ENCODE results near the gene D2HGDH. TPM values are rescaled to one million over a fixed set of nuclear protein-coding genes. Genes with fewer than 3 reads are reported as not detected.

D2HGDH gene
- total and polyA plus RNA-seq, 2 of the 13 experiments (the other 11 are each of a cell fraction or from before 2014, with no cell fraction given), result 19.2 to 20.3 TPM

GRCh38 chr2:241686324-241686649, 48.1 kb upstream of the D2HGDH start (continued):
- TF ChIP-seq, protein P1, sequence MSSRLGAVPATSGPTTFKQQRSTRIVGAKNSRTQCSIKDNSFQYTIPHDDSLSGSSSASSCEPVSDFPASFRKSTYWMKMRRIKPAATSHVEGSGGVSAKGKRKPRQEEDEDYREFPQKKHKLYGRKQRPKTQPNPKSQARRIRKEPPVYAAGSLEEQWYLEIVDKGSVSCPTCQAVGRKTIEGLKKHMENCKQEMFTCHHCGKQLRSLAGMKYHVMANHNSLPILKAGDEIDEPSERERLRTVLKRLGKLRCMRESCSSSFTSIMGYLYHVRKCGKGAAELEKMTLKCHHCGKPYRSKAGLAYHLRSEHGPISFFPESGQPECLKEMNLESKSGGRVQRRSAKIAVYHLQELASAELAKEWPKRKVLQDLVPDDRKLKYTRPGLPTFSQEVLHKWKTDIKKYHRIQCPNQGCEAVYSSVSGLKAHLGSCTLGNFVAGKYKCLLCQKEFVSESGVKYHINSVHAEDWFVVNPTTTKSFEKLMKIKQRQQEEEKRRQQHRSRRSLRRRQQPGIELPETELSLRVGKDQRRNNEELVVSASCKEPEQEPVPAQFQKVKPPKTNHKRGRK (CRISPR knock-in tag; IDR thresholded peaks at IDR 0.05), result no peak
- TF ChIP-seq GATAD1 (CRISPR knock-in tag; IDR thresholded peaks at IDR 0.05) (no peak), ZNF468 (CRISPR knock-in tag; IDR thresholded peaks at IDR 0.05) (0 out of 2 replicates have a peak, but pooled peaks have one; percentile 14), CBFB (CRISPR knock-in tag; IDR thresholded peaks at IDR 0.05) (0 out of 2 replicates have a peak, but pooled peaks have one; percentile 16), ATRX (CRISPR knock-in tag; IDR thresholded peaks at IDR 0.05; ENCODE audit: borderline replicate concordance) (no peak), ZC3H4 (CRISPR knock-in tag; IDR thresholded peaks at IDR 0.05; ENCODE audit: borderline replicate concordance) (peak; percentile 45; the same call in 1 of the 2 replicates), ZNF547 (CRISPR knock-in tag; IDR thresholded peaks at IDR 0.05) (no peak), NR2F1 (CRISPR knock-in tag; IDR thresholded peaks at IDR 0.05) (no peak), SNAI1 (CRISPR knock-in tag; IDR thresholded peaks at IDR 0.05; ENCODE audit: borderline replicate concordance) (peak; percentile 68; the same call in 1 of the 2 replicates), THYN1 (CRISPR knock-in tag; IDR thresholded peaks at IDR 0.05; ENCODE audit: borderline replicate concordance, low read depth) (peak; percentile 87; the same call in 1 of the 2 replicates), ZFP1 (CRISPR knock-in tag; IDR thresholded peaks at IDR 0.05) (no peak), ZNF777 (CRISPR knock-in tag; IDR thresholded peaks at IDR 0.05) (no peak), RAD21 (CRISPR knock-in tag; IDR thresholded peaks at IDR 0.05) (0 out of 2 replicates have a peak, but pooled peaks have one; percentile 20), ZNF317 (CRISPR knock-in tag; IDR thresholded peaks at IDR 0.05) (peak; percentile 84), MYC (CRISPR knock-in tag; IDR thresholded peaks at IDR 0.05; ENCODE audit: borderline replicate concordance) (no peak), NR2F6 (IDR thresholded peaks at IDR 0.05) (no peak), NR2F6 (CRISPR knock-in tag; IDR thresholded peaks at IDR 0.05) (no peak), ZNF451 (CRISPR knock-in tag; IDR thresholded peaks at IDR 0.05) (0 out of 2 replicates have a peak, but pooled peaks have one; percentile 1), EED (CRISPR knock-in tag; IDR thresholded peaks at IDR 0.05) (0 out of 2 replicates have a peak, but pooled peaks have one; percentile 25), ZNF670 (CRISPR knock-in tag; IDR thresholded peaks at IDR 0.05; ENCODE audit: borderline replicate concordance) (no peak)
- TF ChIP-seq, protein P2, sequence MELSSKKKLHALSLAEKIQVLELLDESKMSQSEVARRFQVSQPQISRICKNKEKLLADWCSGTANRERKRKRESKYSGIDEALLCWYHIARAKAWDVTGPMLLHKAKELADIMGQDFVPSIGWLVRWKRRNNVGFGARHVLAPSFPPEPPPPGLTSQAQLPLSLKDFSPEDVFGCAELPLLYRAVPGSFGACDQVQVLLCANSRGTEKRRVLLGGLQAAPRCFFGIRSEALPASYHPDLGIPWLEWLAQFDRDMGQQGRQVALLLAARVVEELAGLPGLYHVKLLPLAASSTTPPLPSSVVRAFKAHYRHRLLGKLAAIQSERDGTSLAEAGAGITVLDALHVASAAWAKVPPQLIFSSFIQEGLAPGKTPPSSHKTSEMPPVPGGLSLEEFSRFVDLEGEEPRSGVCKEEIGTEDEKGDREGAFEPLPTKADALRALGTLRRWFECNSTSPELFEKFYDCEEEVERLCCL (CRISPR knock-in tag; IDR thresholded peaks at IDR 0.05; ENCODE audit: borderline replicate concordance), result no peak
- TF ChIP-seq, protein P3, sequence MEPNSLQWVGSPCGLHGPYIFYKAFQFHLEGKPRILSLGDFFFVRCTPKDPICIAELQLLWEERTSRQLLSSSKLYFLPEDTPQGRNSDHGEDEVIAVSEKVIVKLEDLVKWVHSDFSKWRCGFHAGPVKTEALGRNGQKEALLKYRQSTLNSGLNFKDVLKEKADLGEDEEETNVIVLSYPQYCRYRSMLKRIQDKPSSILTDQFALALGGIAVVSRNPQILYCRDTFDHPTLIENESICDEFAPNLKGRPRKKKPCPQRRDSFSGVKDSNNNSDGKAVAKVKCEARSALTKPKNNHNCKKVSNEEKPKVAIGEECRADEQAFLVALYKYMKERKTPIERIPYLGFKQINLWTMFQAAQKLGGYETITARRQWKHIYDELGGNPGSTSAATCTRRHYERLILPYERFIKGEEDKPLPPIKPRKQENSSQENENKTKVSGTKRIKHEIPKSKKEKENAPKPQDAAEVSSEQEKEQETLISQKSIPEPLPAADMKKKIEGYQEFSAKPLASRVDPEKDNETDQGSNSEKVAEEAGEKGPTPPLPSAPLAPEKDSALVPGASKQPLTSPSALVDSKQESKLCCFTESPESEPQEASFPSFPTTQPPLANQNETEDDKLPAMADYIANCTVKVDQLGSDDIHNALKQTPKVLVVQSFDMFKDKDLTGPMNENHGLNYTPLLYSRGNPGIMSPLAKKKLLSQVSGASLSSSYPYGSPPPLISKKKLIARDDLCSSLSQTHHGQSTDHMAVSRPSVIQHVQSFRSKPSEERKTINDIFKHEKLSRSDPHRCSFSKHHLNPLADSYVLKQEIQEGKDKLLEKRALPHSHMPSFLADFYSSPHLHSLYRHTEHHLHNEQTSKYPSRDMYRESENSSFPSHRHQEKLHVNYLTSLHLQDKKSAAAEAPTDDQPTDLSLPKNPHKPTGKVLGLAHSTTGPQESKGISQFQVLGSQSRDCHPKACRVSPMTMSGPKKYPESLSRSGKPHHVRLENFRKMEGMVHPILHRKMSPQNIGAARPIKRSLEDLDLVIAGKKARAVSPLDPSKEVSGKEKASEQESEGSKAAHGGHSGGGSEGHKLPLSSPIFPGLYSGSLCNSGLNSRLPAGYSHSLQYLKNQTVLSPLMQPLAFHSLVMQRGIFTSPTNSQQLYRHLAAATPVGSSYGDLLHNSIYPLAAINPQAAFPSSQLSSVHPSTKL (CRISPR knock-in tag; IDR thresholded peaks at IDR 0.05), result no peak
- TF ChIP-seq, protein P4, sequence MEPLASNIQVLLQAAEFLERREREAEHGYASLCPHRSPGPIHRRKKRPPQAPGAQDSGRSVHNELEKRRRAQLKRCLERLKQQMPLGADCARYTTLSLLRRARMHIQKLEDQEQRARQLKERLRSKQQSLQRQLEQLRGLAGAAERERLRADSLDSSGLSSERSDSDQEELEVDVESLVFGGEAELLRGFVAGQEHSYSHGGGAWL (CRISPR knock-in tag; IDR thresholded peaks at IDR 0.05), result peak; percentile 4; the same call in 1 of the 2 replicates

Measured in HepG2 (cell line).